Ascending aorta (tissue), 2 donors: ENCODE results near the gene SKAP1. TPM values are rescaled to one million over a fixed set of nuclear protein-coding genes. Genes with fewer than 3 reads are reported as not detected.
"Not testable (repeated sequence)": the region's sequence is repeated elsewhere in the genome, so short reads cannot be mapped to it uniquely, and the experiment has no call there.

ENCODE experiments used
- DNase-seq, 2 donors: peaks; one replicate each; pipeline ENCODE4 v3.0.0-alpha.2; 2019; ENCODE audit warnings: low spot score in 2 of 2
- H3K27ac ChIP-seq, 2 donors: fragments of 200-600 bp; sonication (generic); one replicate each; pipeline ENCODE4 v1.5.1; 2016 to 2017; ENCODE audit warnings: mild to moderate bottlenecking in 1 of 2
- H3K27me3 ChIP-seq: fragments of 200-600 bp; sonication (generic); one replicate; pipeline ENCODE4 v1.5.1; 2017
- H3K36me3 ChIP-seq, 2 donors: fragments of 200-600 bp; sonication (generic); one replicate each; pipeline ENCODE4 v1.5.1; 2016
- H3K4me1 ChIP-seq, 2 donors: fragments of 200-600 bp; sonication (generic); one replicate each; pipeline ENCODE4 v1.5.1; 2016 to 2017; ENCODE audit warnings: mild to moderate bottlenecking in 1 of 2
- H3K4me3 ChIP-seq, 2 donors: fragments of 200-600 bp; sonication (generic); one replicate each; pipeline ENCODE4 v1.5.1; 2016 to 2017; ENCODE audit warnings: mild to moderate bottlenecking in 1 of 2
- H3K9me3 ChIP-seq, 2 donors: fragments of 200-600 bp; sonication (generic); one replicate each; pipeline ENCODE4 v1.5.1; 2016
- CTCF ChIP-seq, 3 experiments: fragments of 200-600 bp in 2 of 3; fragments of 450-650 bp in 1 of 3; sonication (generic) in 2 of 3; IDR thresholded peaks; one replicate each; pipeline ENCODE4 v1.5.1; 2016 to 2019; ENCODE audit warnings: antibody characterized with exemption in 3 of 3, mild to moderate bottlenecking in 1 of 3, moderate library complexity in 1 of 3
- intact Hi-C: fragments of 100-400 bp; cut with DNase I; formaldehyde crosslinking; loops from one replicate; pipeline ENCODE4 v1.15.1; 2023
- total RNA-seq: library from RNA; depleted of rRNA; stranded (reverse); fragments of >200 nt; gene quantifications from one replicate; pipeline ENCODE4 v1.1.0, GENCODE V29; 2016

The SKAP1 gene
- total RNA-seq, 1 donor from 2014 or later, result not detected

GRCh38 chr17:48207776-48208544 lies 222.1 kb downstream of the SKAP1 start:
- DNase-seq, result no peak
- no peaks in the 10 kb centered on the region for H3K27me3 ChIP-seq
- no peak overlapping the region for H3K4me3 ChIP-seq
- no peaks in the 10 kb centered on the region for H3K4me1 ChIP-seq
- H3K36me3 ChIP-seq, result no peaks in the 10 kb centered on the region
- no peak for TF ChIP-seq CTCF (IDR thresholded peaks at IDR 0.05)
- no peak overlapping the region for H3K27ac ChIP-seq
- H3K9me3 ChIP-seq, result no peaks in the 10 kb centered on the region
- intact Hi-C loops, result no loop called here

- H3K4me3 ChIP-seq, H3K4me1 ChIP-seq, H3K9me3 ChIP-seq, H3K27me3 ChIP-seq, intact Hi-C loops, DNase-seq, H3K27ac ChIP-seq, H3K36me3 ChIP-seq: not testable (repeated sequence)
These were observed 223.0 kb downstream of the SKAP1 start for GRCh38 chr17:48207036-48207435.

GRCh38 chr17:48202959-48203358 lies 227.1 kb downstream of the SKAP1 start:
- H3K9me3 ChIP-seq, result no peaks in the 10 kb centered on the region
- H3K27me3 ChIP-seq, result no peaks in the 10 kb centered on the region
- no peak overlapping the region for H3K27ac ChIP-seq
- H3K36me3 ChIP-seq, result no peaks in the 10 kb centered on the region
- no peaks in the 10 kb centered on the region for H3K4me1 ChIP-seq
- no peak overlapping the region for H3K4me3 ChIP-seq
- no peak for TF ChIP-seq CTCF (IDR thresholded peaks at IDR 0.05)
- intact Hi-C loops, result no loop called here
- no peak for DNase-seq

GRCh38 chr17:48198950-48199541 lies 231.0 kb downstream of the SKAP1 start:
- no peak for DNase-seq
- Histone ChIP-seq H3K4me1 (no peaks in the 10 kb centered on the region), H3K9me3 (no peaks in the 10 kb centered on the region), H3K27me3 (no peaks in the 10 kb centered on the region), H3K36me3 (no peaks in the 10 kb centered on the region), H3K27ac (no peak overlapping the region), H3K4me3 (no peak overlapping the region)
- TF ChIP-seq CTCF (IDR thresholded peaks at IDR 0.05), result no peak
- intact Hi-C loops, result no loop called here

GRCh38 chr17:48195910-48196309 lies 234.1 kb downstream of the SKAP1 start:
- H3K4me3 ChIP-seq, result no peak overlapping the region
- DNase-seq, result no peak
- H3K36me3 ChIP-seq, result no peaks in the 10 kb centered on the region
- intact Hi-C loops, result no loop called here
- H3K4me1 ChIP-seq, result no peaks in the 10 kb centered on the region
- no peak for TF ChIP-seq CTCF (IDR thresholded peaks at IDR 0.05)
- no peaks in the 10 kb centered on the region for H3K27me3 ChIP-seq
- no peak overlapping the region for H3K27ac ChIP-seq
- no peaks in the 10 kb centered on the region for H3K9me3 ChIP-seq

- no peak overlapping the region for H3K4me3 ChIP-seq
- no peaks in the 10 kb centered on the region for H3K9me3 ChIP-seq
- no peaks in the 10 kb centered on the region for H3K27me3 ChIP-seq
- intact Hi-C loops, result no loop called here
- H3K36me3 ChIP-seq, result no peaks in the 10 kb centered on the region
- no peak for DNase-seq
- H3K27ac ChIP-seq, result no peak overlapping the region
- H3K4me1 ChIP-seq, result no peaks in the 10 kb centered on the region
- no peak for TF ChIP-seq CTCF (IDR thresholded peaks at IDR 0.05)
These were observed 235.9 kb downstream of the SKAP1 start for GRCh38 chr17:48194097-48194550.
